ENCODE data around the gene TGFBR2. TPM values are rescaled to one million over a fixed set of nuclear protein-coding genes. Genes with fewer than 3 reads are reported as not detected.

TGFBR2 gene
- total RNA-seq, 6 donors from 2014 or later: 82.8 to 385 (median 285) TPM

- H3K9me3 ChIP-seq: no peaks in the 10 kb centered on the region
- H3K4me1 ChIP-seq: peaks cover 82 to 92% (median 91%) of the 10 kb centered on the region in 4 donors
- ATAC-seq (ENCODE audit: low FRiP score in 2 of 2): peak in 1 of 2 donors; percentile 5
These were observed 37.5 kb downstream of the TGFBR2 start for GRCh38 chr3:30643763-30644462.

DNA sequence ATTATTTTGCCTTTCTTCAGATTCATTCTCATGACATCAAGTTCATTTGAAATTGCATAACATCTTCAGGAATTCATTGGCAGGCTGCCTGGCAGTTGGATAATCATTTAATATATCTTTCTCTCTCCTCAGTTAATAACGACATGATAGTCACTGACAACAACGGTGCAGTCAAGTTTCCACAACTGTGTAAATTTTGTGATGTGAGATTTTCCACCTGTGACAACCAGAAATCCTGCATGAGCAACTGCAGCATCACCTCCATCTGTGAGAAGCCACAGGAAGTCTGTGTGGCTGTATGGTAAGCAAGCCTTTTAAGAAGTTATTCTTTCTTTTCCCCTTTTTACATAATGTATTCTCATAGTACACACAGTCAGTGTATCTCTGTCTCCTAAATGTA lies 38.2 kb downstream of the TGFBR2 start:
- no peak overlapping the region for H3K4me3 ChIP-seq
- WGBS, 2 donors: 0 to 4% methylated on average over 2 of the region's 2 CpGs
- TF ChIP-seq POLR2AphosphoS5 (IDR thresholded peaks at IDR 0.05) (peak in 1 of 2 donors; percentile 37), POLR2A (IDR thresholded peaks at IDR 0.05) (no peak)
- H3K36me3 ChIP-seq: peaks cover 17 to 48% (median 25%) of the 10 kb centered on the region in 4 donors
- DNase-seq: peak in 1 of 2 donors; percentile 33
- peak in 1 of 2 donors; percentile 33 for ATAC-seq (ENCODE audit: low FRiP score in 2 of 2)
- H3K9me3 ChIP-seq: no peaks in the 10 kb centered on the region
- H3K4me1 ChIP-seq: peaks cover 82 to 94% (median 92%) of the 10 kb centered on the region in 4 donors
- H3K27me3 ChIP-seq: no peaks in the 10 kb centered on the region
- H3K27ac ChIP-seq: peak overlapping the region in 3 of 4 donors; percentile 71 to 83 (median 77)

More at GRCh38 chr3:30643763-30644462, 37.5 kb downstream of the TGFBR2 start:
- Histone ChIP-seq H3K27me3 (no peaks in the 10 kb centered on the region), H3K36me3 (peaks cover 17 to 41% (median 24%) of the 10 kb centered on the region in 4 donors), H3K4me3 (no peak overlapping the region), H3K27ac (peak overlapping the region; percentile 31 to 83 (median 74))
- peak in 1 of 2 donors; percentile 54 for DNase-seq
- 70 to 73% methylated on average over 7 of the region's 7 CpGs for WGBS, 2 donors
- TF ChIP-seq CTCF (IDR thresholded peaks at IDR 0.05): no peak
- peak in 1 of 2 donors; percentile 24 for TF ChIP-seq POLR2AphosphoS5 (IDR thresholded peaks at IDR 0.05)

DNA sequence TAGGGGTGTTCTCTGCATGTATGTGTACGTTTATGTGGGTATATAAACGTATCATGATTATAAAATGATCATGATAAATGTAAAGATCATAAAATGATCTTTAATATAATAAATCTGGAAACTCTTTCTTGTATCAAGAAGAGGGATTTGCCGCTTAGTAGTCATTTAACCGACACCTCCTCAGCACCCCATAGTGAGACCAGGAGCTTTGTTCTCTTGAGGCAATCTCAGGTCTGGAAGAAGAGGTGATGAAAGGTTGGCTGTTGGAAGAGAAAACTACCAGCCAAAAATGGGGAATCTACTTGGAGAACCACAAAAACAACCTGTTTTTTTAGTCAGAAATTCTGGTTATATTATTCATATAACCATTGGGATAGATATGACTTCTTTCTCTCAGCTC lies 38.7 kb downstream of the TGFBR2 start:
- no peak for TF ChIP-seq EP300 (IDR thresholded peaks at IDR 0.05)
- no peak for TF ChIP-seq POLR2AphosphoS5 (IDR thresholded peaks at IDR 0.05)
- no peak for TF ChIP-seq POLR2A (IDR thresholded peaks at IDR 0.05)
- no peak for TF ChIP-seq CTCF (IDR thresholded peaks at IDR 0.05)
- no peaks in the 10 kb centered on the region for H3K9me3 ChIP-seq
- DNase-seq: no peak
- 53 to 74% methylated on average over 4 of the region's 4 CpGs for WGBS, 2 donors
- H3K4me3 ChIP-seq: no peak overlapping the region
- peaks cover 86 to 95% (median 93%) of the 10 kb centered on the region in 4 donors for H3K4me1 ChIP-seq
- no peak for ATAC-seq (ENCODE audit: low FRiP score in 2 of 2)
- H3K27ac ChIP-seq: peak overlapping the region in 3 of 4 donors; percentile 68 to 83 (median 71)
- peaks cover 21 to 52% (median 26%) of the 10 kb centered on the region in 4 donors for H3K36me3 ChIP-seq
- no peaks in the 10 kb centered on the region for H3K27me3 ChIP-seq

DNA sequence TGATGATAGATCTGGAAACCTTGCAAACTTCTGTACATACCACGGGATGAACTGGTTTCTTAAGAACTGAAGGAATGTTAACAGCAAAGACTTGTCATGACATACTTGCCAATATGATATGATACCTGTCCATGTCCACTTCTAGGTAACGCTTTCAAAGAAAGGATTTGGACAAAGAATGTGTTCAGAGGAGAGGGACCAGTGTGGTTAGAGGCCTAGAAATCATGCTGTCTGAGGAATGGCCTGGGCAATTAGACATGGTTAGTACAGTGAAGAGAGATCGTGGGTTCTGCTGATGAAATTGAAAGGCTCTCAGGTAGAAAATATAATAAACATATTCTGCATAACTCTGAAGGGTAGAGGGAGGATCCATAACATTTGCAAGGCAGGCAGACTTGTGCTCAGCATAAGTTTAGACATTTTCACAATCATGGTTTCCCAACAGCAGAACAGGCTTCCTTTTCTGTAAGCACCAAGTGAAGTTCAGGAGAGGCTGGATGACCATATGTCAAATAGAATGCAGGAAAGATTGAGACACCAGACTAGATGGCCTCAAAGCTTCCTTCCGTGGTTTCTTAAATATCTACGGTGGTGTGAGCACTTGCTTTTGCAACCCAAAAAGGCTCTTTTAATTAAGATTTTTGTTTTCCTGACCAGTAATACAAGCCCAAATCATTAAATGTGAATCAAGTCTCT lies 39.9 kb downstream of the TGFBR2 start:
- Histone ChIP-seq H3K27me3 (no peaks in the 10 kb centered on the region), H3K27ac (peak overlapping the region; percentile 6 to 83 (median 65)), H3K4me3 (no peak overlapping the region), H3K9me3 (no peaks in the 10 kb centered on the region), H3K36me3 (peaks cover 32 to 65% (median 36%) of the 10 kb centered on the region in 4 donors), H3K4me1 (peaks cover 82 to 87% (median 85%) of the 10 kb centered on the region in 4 donors)
- TF ChIP-seq POLR2A (IDR thresholded peaks at IDR 0.05) (no peak), POLR2AphosphoS5 (IDR thresholded peaks at IDR 0.05) (peak; percentile 8 to 20)
- peak in 1 of 2 donors; percentile 34 for DNase-seq
- ATAC-seq (ENCODE audit: low FRiP score in 2 of 2): peak in 1 of 2 donors; percentile 56
- 70 to 77% methylated on average over 5 of the region's 5 CpGs for WGBS, 2 donors

GRCh38 chr3:30646961-30647752 lies 40.8 kb downstream of the TGFBR2 start:
- TF ChIP-seq EP300 (IDR thresholded peaks at IDR 0.05) (no peak), POLR2A (IDR thresholded peaks at IDR 0.05) (no peak), POLR2AphosphoS5 (IDR thresholded peaks at IDR 0.05) (no peak), CTCF (IDR thresholded peaks at IDR 0.05) (no peak)
- H3K27ac ChIP-seq: peak overlapping the region; percentile 6 to 83 (median 65)
- ATAC-seq (ENCODE audit: low FRiP score in 2 of 2): no peak
- no peak overlapping the region for H3K4me3 ChIP-seq
- peaks cover 74 to 81% (median 77%) of the 10 kb centered on the region in 4 donors for H3K4me1 ChIP-seq
- no peaks in the 10 kb centered on the region for H3K9me3 ChIP-seq
- WGBS, 2 donors: 71 to 78% methylated on average over 5 of the region's 5 CpGs
- H3K36me3 ChIP-seq: peaks cover 35 to 73% (median 41%) of the 10 kb centered on the region in 4 donors
- H3K27me3 ChIP-seq: no peaks in the 10 kb centered on the region
- DNase-seq: no peak
